B cell (primary cell): ENCODE results near the gene TBX18. TPM values are rescaled to one million over a fixed set of nuclear protein-coding genes. Genes with fewer than 3 reads are reported as not detected.

Source experiments
- ATAC-seq: fragments of 200-7000 bp; cut with Tn5 transposase; one replicate; pipeline ENCODE4 v1.10.0; 2021; ENCODE audit warnings: low read depth, mild to moderate bottlenecking, moderate number of reproducible peaks, moderate library complexity
- CTCF ChIA-PET: fragments of 350-600 bp; sonication (Branson Sonifier 250); formaldehyde crosslinking; loops from one replicate; lab custom pipeline; 2021; ENCODE audit warnings: antibody characterized with exemption, inconsistent platforms; lab: Charles Lee
- POLR2A ChIA-PET: fragments of 350-600 bp; sonication (Branson Sonifier 250); formaldehyde crosslinking; loops from one replicate; lab custom pipeline; 2021; ENCODE audit warnings: antibody characterized with exemption; lab: Charles Lee
- DNase-seq: peaks from one replicate; pipeline ENCODE4 v3.0.0; 2013
- H2AFZ ChIP-seq: 2 replicates; pipeline ENCODE4 v1.6.1; 2012; ENCODE audit warnings: mild to moderate bottlenecking, low read depth, low read length; ENCODE audit not compliant: insufficient read depth, poor library complexity, severe bottlenecking
- H3K27ac ChIP-seq, 2 donors: 1 replicate in 1 of 2; 2 replicates in 1 of 2; pipeline ENCODE4 v1.5.1; 2012 to 2013; ENCODE audit warnings: low read length in 2 of 2, mild to moderate bottlenecking in 2 of 2, moderate library complexity in 1 of 2
- H3K27me3 ChIP-seq, 4 experiments: fragments of 200-600 bp in 1 of 4; sonication (generic) in 1 of 4; replicated peaks in 1 of 4; 1 replicate in 2 of 4; 2 replicates in 2 of 4; pipeline versions ENCODE4 v1.6.1 to v1.7.0; 2013 to 2016; ENCODE audit warnings: low read length in 3 of 4, mild to moderate bottlenecking in 2 of 4, mixed read lengths in 1 of 4, moderate library complexity in 1 of 4; ENCODE audit not compliant: insufficient read depth in 4 of 4, control insufficient read depth in 3 of 4; ENCODE audit errors: control extremely low read depth in 1 of 4
- H3K36me3 ChIP-seq, 2 experiments: replicated peaks in 1 of 2; 1 replicate in 1 of 2; 2 replicates in 1 of 2; pipeline versions ENCODE4 v1.6.1 to v1.7.1; 2013; ENCODE audit warnings: low read length in 1 of 2; ENCODE audit not compliant: insufficient read depth in 2 of 2, control insufficient read depth in 1 of 2; ENCODE audit errors: control extremely low read depth in 1 of 2, extremely low read depth in 1 of 2
- H3K4me1 ChIP-seq, 2 donors: fragments of 200-600 bp in 1 of 2; sonication (generic) in 1 of 2; 1 replicate in 1 of 2; 2 replicates in 1 of 2; pipeline versions ENCODE4 v1.5.1 to v1.6.1; 2013 to 2017; ENCODE audit warnings: low read length in 2 of 2; ENCODE audit not compliant: control insufficient read depth in 2 of 2, insufficient read depth in 2 of 2
- H3K4me2 ChIP-seq: replicated peaks from 2 replicates; pipeline ENCODE3; 2012; ENCODE audit warnings: mild to moderate bottlenecking, low read depth, low read length; ENCODE audit not compliant: poor library complexity, severe bottlenecking
- H3K4me3 ChIP-seq, 5 experiments: fragments of 200-600 bp in 1 of 5; sonication (generic) in 1 of 5; 1 replicate in 3 of 5; 2 replicates in 2 of 5; pipeline versions ENCODE4 v1.5.1 to v1.7.0; 2011 to 2016; ENCODE audit warnings: low read length in 4 of 5, mild to moderate bottlenecking in 4 of 5, low read depth in 2 of 5, control low read depth in 1 of 5, moderate library complexity in 1 of 5; ENCODE audit not compliant: insufficient read depth in 1 of 5; ENCODE audit errors: control extremely low read depth in 1 of 5, extremely low read depth in 1 of 5
- H3K79me2 ChIP-seq: fragments of 200-600 bp; sonication (generic); one replicate; pipeline ENCODE4 v1.6.0; 2016; ENCODE audit warnings: low read length; ENCODE audit not compliant: control insufficient read depth, insufficient read depth
- H3K9ac ChIP-seq: fragments of 200-600 bp; sonication (generic); 2 replicates; pipeline ENCODE4 v1.6.1; 2017; ENCODE audit warnings: mild to moderate bottlenecking, low read length, moderate library complexity
- H3K9me3 ChIP-seq, 3 donors: one replicate each; pipeline versions ENCODE4 v1.6.1 to v1.7.1; 2013; ENCODE audit warnings: low read length in 2 of 3; ENCODE audit not compliant: control insufficient read depth in 2 of 3, insufficient read depth in 1 of 3; ENCODE audit errors: control extremely low read depth in 1 of 3
- H4K20me1 ChIP-seq: 2 replicates; pipeline ENCODE4 v1.6.0; 2012; ENCODE audit warnings: mild to moderate bottlenecking, low read length; ENCODE audit not compliant: insufficient read depth, control insufficient read depth, poor library complexity, severe bottlenecking
- H3K27ac Mint-ChIP-seq: one replicate; pipeline ENCODE4 v1.8.0; 2021; ENCODE audit warnings: mixed read lengths
- H3K27me3 Mint-ChIP-seq: one replicate; pipeline ENCODE4 v1.8.0; 2021; ENCODE audit warnings: mixed read lengths
- H3K4me1 Mint-ChIP-seq: one replicate; pipeline ENCODE4 v1.8.0; 2021; ENCODE audit warnings: mixed read lengths
- H3K4me3 Mint-ChIP-seq: one replicate; pipeline ENCODE4 v1.8.0; 2021; ENCODE audit warnings: mixed read lengths
- H3K9me3 Mint-ChIP-seq: one replicate; pipeline ENCODE4 v1.8.0; 2022; ENCODE audit warnings: mixed read lengths; ENCODE audit not compliant: insufficient read depth
- CTCF ChIP-seq: fragments of 200-600 bp; IDR thresholded peaks from one replicate; pipeline ENCODE4 v1.8.0; 2022; ENCODE audit warnings: antibody characterized with exemption, mild to moderate bottlenecking
- EZH2 ChIP-seq: IDR thresholded peaks from 2 replicates; pipeline ENCODE4 v1.6.1; 2012; ENCODE audit warnings: borderline replicate concordance, low read depth, mild to moderate bottlenecking, moderate library complexity, low read length; ENCODE audit not compliant: insufficient read depth, poor library complexity, severe bottlenecking
- WGBS: methylation state at CpG from one replicate; pipeline ENCODE4 v1.1.5; 2013; ENCODE audit warnings: missing lambda C conversion rate; ENCODE audit not compliant: insufficient coverage; 5-methylcytosine and 5-hydroxymethylcytosine counted together
- intact Hi-C: fragments of 100-400 bp; cut with micrococcal nuclease; formaldehyde crosslinking; loops from one replicate; pipeline ENCODE4 v1.10.0; 2022
- polyA plus RNA-seq: library from polyadenylated mRNA; depleted of rRNA; stranded (reverse); fragments of >200 nt; gene quantifications from 2 replicates; pipeline ENCODE4 v1.2.3, GENCODE V29; 2012
- total RNA-seq, 2 donors: library from RNA; stranded (reverse); fragments of 120-200 nt in 1 of 2; gene quantifications; 1 replicate in 1 of 2; 2 replicates in 1 of 2; pipeline versions ENCODE4 v1.2.3 to v1.2.4, GENCODE V29; 2013 to 2022

TBX18 gene
- total and polyA plus RNA-seq, 2 donors (not counting 1 experiment from before 2014, with no cell fraction given): not detected

- H2AFZ ChIP-seq: no peak overlapping the region
- H3K4me1 ChIP-seq: peaks cover 0 to 7% of the 10 kb centered on the region in 2 donors
- Mint-ChIP-seq H3K4me3 (no peak overlapping the region), H3K27ac (no peak overlapping the region), H3K27me3 (peaks cover 52% of the 10 kb centered on the region), H3K9me3 (no peaks in the 10 kb centered on the region), H3K4me1 (peaks cover 2% of the 10 kb centered on the region)
- H3K9me3 ChIP-seq: peaks cover 0 to 10% (median 0%) of the 10 kb centered on the region in 3 donors
- peaks cover 0 to 41% (median 22%) of the 10 kb centered on the region in 4 experiments for H3K27me3 ChIP-seq
- intact Hi-C loops: no loop called here
- no peak overlapping the region for H3K4me3 ChIP-seq
- no peak overlapping the region for H3K4me2 ChIP-seq
- H4K20me1 ChIP-seq: no peaks in the 10 kb centered on the region
- H3K9ac ChIP-seq: no peak overlapping the region
- no peak overlapping the region for H3K27ac ChIP-seq
- DNase-seq: no peak
- no peaks in the 10 kb centered on the region for H3K79me2 ChIP-seq
- ChIA-PET POLR2A (no interaction called here), CTCF (no interaction called here)
- 83% methylated on average over 1 of the region's 1 CpG for WGBS
- ATAC-seq: no peak
- H3K36me3 ChIP-seq: no peaks in the 10 kb centered on the region
- TF ChIP-seq EZH2: no peak
- TF ChIP-seq CTCF: no peak
These were observed 13.5 kb upstream of the TBX18 start for GRCh38 chr6:84777888-84778287.

GRCh38 chr6:84776392-84776791 is 12.0 kb upstream of the TBX18 start:
- Mint-ChIP-seq H3K4me3 (no peak overlapping the region), H3K27me3 (peaks cover 62% of the 10 kb centered on the region), H3K4me1 (peaks cover 2% of the 10 kb centered on the region), H3K27ac (no peak overlapping the region), H3K9me3 (no peaks in the 10 kb centered on the region)
- Histone ChIP-seq H2AFZ (no peak overlapping the region), H3K4me3 (no peak overlapping the region), H3K9ac (no peak overlapping the region), H3K4me1 (peaks cover 0 to 7% of the 10 kb centered on the region in 2 donors), H3K36me3 (no peaks in the 10 kb centered on the region), H3K4me2 (no peak overlapping the region), H3K9me3 (peaks cover 0 to 14% (median 0%) of the 10 kb centered on the region in 3 donors), H4K20me1 (no peaks in the 10 kb centered on the region), H3K27me3 (peaks cover 0 to 52% (median 28%) of the 10 kb centered on the region in 4 experiments), H3K79me2 (no peaks in the 10 kb centered on the region), H3K27ac (no peak overlapping the region)
- DNase-seq (no peak), ATAC-seq (no peak)
- TF ChIP-seq EZH2 (no peak), CTCF (no peak)
- no CpG with 5 or more reads among the region's 3 CpGs for WGBS
- CTCF ChIA-PET: no interaction called here
- POLR2A ChIA-PET: no interaction called here
- intact Hi-C loops: no loop called here
